Measurements from ENCODE around the gene HDAC4.

HDAC4 gene

DNA sequence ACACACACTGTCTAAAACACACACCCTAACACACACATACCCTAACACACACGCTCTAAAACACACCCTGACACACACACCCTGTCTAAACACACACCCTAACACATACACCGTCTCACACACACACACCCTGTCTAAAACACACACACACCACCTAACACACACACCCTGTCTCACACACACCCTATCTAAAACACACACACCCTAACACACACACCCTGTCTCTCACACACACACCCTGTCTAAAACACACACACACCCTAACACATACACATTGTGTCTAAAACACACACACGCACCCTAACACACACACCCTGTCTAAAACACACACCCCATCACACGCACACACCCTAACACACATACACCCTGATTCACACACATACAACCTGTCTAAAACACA is 54.1 kb downstream of the HDAC4 start:
- Histone ChIP-seq H3K79me2 (ENCODE audit: control insufficient read depth, insufficient read depth, low read length, poor library complexity) (no peaks in the 10 kb centered on the region), H2BK12ac (ENCODE audit: low read length) (no peak overlapping the region), H4K8ac (ENCODE audit: low read depth, low read length) (no peak overlapping the region), H3K9me3 (ENCODE audit: insufficient read depth, low read depth, low read length) (peaks cover 2% of the 10 kb centered on the region), H3K4me2 (ENCODE audit: low read length) (no peak overlapping the region), H2AFZ (ENCODE audit: insufficient read depth, low read length, poor library complexity) (no peak overlapping the region), H3K4me1 (ENCODE audit: control insufficient read depth in 1 of 2, insufficient read depth in 2 of 2, low read length in 2 of 2) (no peaks in the 10 kb centered on the region), H3K18ac (ENCODE audit: low read length) (no peak overlapping the region), H2BK5ac (ENCODE audit: low read depth, low read length, poor library complexity) (no peak overlapping the region), H3K79me1 (ENCODE audit: low read length) (no peaks in the 10 kb centered on the region), H3K23ac (ENCODE audit: low read length) (no peak overlapping the region), H3K4ac (ENCODE audit: low read depth, low read length) (no peak overlapping the region), H2AK5ac (ENCODE audit: low read length) (no peak overlapping the region), H4K12ac (ENCODE audit: low read depth, low read length) (no peak overlapping the region), H3K36me3 (ENCODE audit: control insufficient read depth in 1 of 2, insufficient read depth in 2 of 2, low read length in 2 of 2) (no peaks in the 10 kb centered on the region), H3K27ac (ENCODE audit: low read depth, low read length) (no peak overlapping the region), H3K14ac (ENCODE audit: low read length) (no peak overlapping the region), H2BK120ac (ENCODE audit: insufficient read depth, low read length, poor library complexity) (no peak overlapping the region), H3K4me3 (ENCODE audit: low read depth, low read length) (peak overlapping the region; percentile 0), H4K91ac (ENCODE audit: low read depth, low read length) (no peak overlapping the region), H3K9ac (ENCODE audit: low read length) (no peak overlapping the region), H3K27me3 (ENCODE audit: insufficient read depth, low read length) (no peaks in the 10 kb centered on the region)
- 100% methylated on average over 4 of the region's 4 CpGs for WGBS (ENCODE audit: extremely low coverage, insufficient coverage, insufficient read length)
- no peak for DNase-seq

DNA sequence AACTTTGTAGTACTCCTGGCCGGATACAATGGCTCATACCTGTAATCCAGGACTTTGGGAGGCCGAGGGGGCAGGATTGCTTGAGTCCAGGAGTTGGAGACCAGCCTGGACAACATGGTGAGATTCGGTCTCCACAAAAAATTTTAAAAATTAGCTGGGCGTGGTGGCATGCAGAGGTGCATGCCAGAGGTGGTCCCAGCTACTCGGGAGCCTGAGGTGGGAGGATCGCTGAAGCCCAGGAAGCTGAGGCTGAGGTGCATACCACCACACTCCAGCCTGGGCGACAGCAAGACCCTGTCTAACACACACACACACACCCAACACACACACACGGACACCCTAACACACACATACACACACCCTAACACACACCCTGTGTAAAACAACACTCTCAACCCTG is 55.6 kb downstream of the HDAC4 start:
- Histone ChIP-seq H3K4ac (ENCODE audit: low read depth, low read length) (no peak overlapping the region), H4K91ac (ENCODE audit: low read depth, low read length) (no peak overlapping the region), H2AK5ac (ENCODE audit: low read length) (no peak overlapping the region), H4K12ac (ENCODE audit: low read depth, low read length) (no peak overlapping the region), H2BK5ac (ENCODE audit: low read depth, low read length, poor library complexity) (no peak overlapping the region), H3K14ac (ENCODE audit: low read length) (no peak overlapping the region), H3K4me2 (ENCODE audit: low read length) (no peak overlapping the region), H3K9me3 (ENCODE audit: insufficient read depth, low read depth, low read length) (peaks cover 2% of the 10 kb centered on the region), H2BK120ac (ENCODE audit: insufficient read depth, low read length, poor library complexity) (no peak overlapping the region), H3K79me1 (ENCODE audit: low read length) (no peaks in the 10 kb centered on the region), H2BK12ac (ENCODE audit: low read length) (no peak overlapping the region), H3K18ac (ENCODE audit: low read length) (no peak overlapping the region), H3K4me1 (ENCODE audit: control insufficient read depth in 1 of 2, insufficient read depth in 2 of 2, low read length in 2 of 2) (no peaks in the 10 kb centered on the region), H4K8ac (ENCODE audit: low read depth, low read length) (no peak overlapping the region), H3K27ac (ENCODE audit: low read depth, low read length) (no peak overlapping the region), H3K27me3 (ENCODE audit: insufficient read depth, low read length) (no peaks in the 10 kb centered on the region), H3K4me3 (ENCODE audit: low read depth, low read length) (no peak overlapping the region), H3K9ac (ENCODE audit: low read length) (no peak overlapping the region), H3K79me2 (ENCODE audit: control insufficient read depth, insufficient read depth, low read length, poor library complexity) (no peaks in the 10 kb centered on the region), H3K23ac (ENCODE audit: low read length) (no peak overlapping the region), H2AFZ (ENCODE audit: insufficient read depth, low read length, poor library complexity) (no peak overlapping the region), H3K36me3 (ENCODE audit: control insufficient read depth in 1 of 2, insufficient read depth in 2 of 2, low read length in 2 of 2) (no peaks in the 10 kb centered on the region)
- no CpG with 5 or more reads among the region's 8 CpGs for WGBS (ENCODE audit: extremely low coverage, insufficient coverage, insufficient read length)
- no peak for DNase-seq

DNA sequence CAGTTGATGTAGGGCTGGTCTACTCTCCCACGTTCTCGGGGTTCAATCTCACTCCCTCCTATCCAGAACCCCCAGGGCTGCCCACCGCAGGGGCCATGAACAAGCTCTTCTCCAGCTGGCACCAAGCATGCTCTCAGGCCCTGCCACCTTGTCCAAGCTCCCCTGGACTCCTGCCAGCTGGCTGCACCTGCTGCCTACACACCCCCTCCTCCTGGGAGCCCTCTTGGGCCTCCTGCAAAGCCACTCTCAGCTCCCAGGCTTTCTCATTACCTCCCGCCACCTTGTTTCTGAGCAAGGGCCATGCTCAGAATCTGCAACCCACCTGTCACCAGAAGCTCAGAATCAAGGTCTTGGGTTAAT is 56.0 kb downstream of the HDAC4 start:
- Histone ChIP-seq H3K4me2 (ENCODE audit: low read length) (no peak overlapping the region), H3K27me3 (ENCODE audit: insufficient read depth, low read length) (no peaks in the 10 kb centered on the region), H2BK12ac (ENCODE audit: low read length) (no peak overlapping the region), H3K36me3 (ENCODE audit: control insufficient read depth in 1 of 2, insufficient read depth in 2 of 2, low read length in 2 of 2) (no peaks in the 10 kb centered on the region), H3K18ac (ENCODE audit: low read length) (no peak overlapping the region), H2AFZ (ENCODE audit: insufficient read depth, low read length, poor library complexity) (no peak overlapping the region), H4K12ac (ENCODE audit: low read depth, low read length) (no peak overlapping the region), H3K9me3 (ENCODE audit: insufficient read depth, low read depth, low read length) (peaks cover 2% of the 10 kb centered on the region), H3K79me1 (ENCODE audit: low read length) (no peaks in the 10 kb centered on the region), H3K27ac (ENCODE audit: low read depth, low read length) (no peak overlapping the region), H3K9ac (ENCODE audit: low read length) (no peak overlapping the region), H3K14ac (ENCODE audit: low read length) (no peak overlapping the region), H2BK120ac (ENCODE audit: insufficient read depth, low read length, poor library complexity) (no peak overlapping the region), H3K23ac (ENCODE audit: low read length) (no peak overlapping the region), H3K4ac (ENCODE audit: low read depth, low read length) (no peak overlapping the region), H2AK5ac (ENCODE audit: low read length) (no peak overlapping the region), H4K91ac (ENCODE audit: low read depth, low read length) (no peak overlapping the region), H3K79me2 (ENCODE audit: control insufficient read depth, insufficient read depth, low read length, poor library complexity) (no peaks in the 10 kb centered on the region), H3K4me3 (ENCODE audit: low read depth, low read length) (no peak overlapping the region), H2BK5ac (ENCODE audit: low read depth, low read length, poor library complexity) (no peak overlapping the region), H3K4me1 (ENCODE audit: control insufficient read depth in 1 of 2, insufficient read depth in 2 of 2, low read length in 2 of 2) (no peaks in the 10 kb centered on the region), H4K8ac (ENCODE audit: low read depth, low read length) (no peak overlapping the region)
- no peak for DNase-seq
- no CpG with 5 or more reads among the region's 4 CpGs for WGBS (ENCODE audit: extremely low coverage, insufficient coverage, insufficient read length)

DNA sequence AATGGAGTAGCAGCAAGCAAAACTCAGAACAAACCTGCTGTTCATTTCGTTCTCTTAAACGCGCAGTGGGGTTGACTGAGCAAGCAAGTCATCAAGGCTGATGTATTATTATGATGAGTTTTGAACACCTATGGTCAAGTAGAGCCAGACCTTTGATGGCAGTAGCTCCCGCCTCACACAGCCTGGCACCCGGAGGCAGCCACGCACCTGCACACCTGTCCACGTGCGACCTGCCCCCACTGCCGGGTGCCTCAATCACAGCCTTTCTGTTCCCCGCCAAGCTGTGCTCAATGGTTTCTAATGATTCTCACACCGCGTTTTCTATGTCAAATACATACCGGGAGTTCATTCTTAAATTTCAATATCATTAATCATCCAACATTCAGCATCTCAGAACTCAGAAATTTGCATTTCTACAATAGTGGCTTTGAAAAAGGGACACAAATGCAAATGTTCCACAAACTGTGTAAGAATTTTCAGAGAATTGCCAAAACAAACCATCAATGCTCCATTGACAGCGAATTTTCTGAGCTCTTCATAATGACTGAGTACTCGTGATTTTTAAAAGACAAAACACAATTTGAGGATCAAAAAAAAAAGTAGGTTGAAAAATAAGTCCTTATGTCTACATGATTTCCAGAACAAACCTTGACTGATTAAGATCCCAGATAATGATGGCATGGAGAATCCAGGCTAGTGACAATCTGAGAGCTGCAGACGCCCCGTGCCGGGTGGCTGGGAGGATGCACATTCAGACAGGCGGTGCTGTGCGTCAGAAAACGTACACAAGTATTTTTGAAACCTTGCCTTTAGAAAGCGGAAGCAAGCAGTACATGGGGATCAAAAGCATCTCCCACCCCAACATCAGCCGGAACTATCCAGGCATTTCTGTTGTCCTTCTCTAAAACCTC is 56.6 kb downstream of the HDAC4 start:
- no peak overlapping the region for H3K18ac ChIP-seq (ENCODE audit: low read length)
- H2BK5ac ChIP-seq (ENCODE audit: low read depth, low read length, poor library complexity) = no peak overlapping the region
- H3K4me2 ChIP-seq (ENCODE audit: low read length) = no peak overlapping the region
- H3K4ac ChIP-seq (ENCODE audit: low read depth, low read length) = no peak overlapping the region
- no CpG with 5 or more reads among the region's 23 CpGs for WGBS (ENCODE audit: extremely low coverage, insufficient coverage, insufficient read length)
- no peaks in the 10 kb centered on the region for H3K79me1 ChIP-seq (ENCODE audit: low read length)
- no peak overlapping the region for H4K8ac ChIP-seq (ENCODE audit: low read depth, low read length)
- H3K27ac ChIP-seq (ENCODE audit: low read depth, low read length) = no peak overlapping the region
- H3K27me3 ChIP-seq (ENCODE audit: insufficient read depth, low read length) = no peaks in the 10 kb centered on the region
- DNase-seq = no peak
- H3K23ac ChIP-seq (ENCODE audit: low read length) = no peak overlapping the region
- no peak overlapping the region for H3K4me3 ChIP-seq (ENCODE audit: low read depth, low read length)
- no peaks in the 10 kb centered on the region for H3K79me2 ChIP-seq (ENCODE audit: control insufficient read depth, insufficient read depth, low read length, poor library complexity)
- H2BK120ac ChIP-seq (ENCODE audit: insufficient read depth, low read length, poor library complexity) = no peak overlapping the region
- no peak overlapping the region for H3K14ac ChIP-seq (ENCODE audit: low read length)
- H2BK12ac ChIP-seq (ENCODE audit: low read length) = no peak overlapping the region
- no peak overlapping the region for H4K91ac ChIP-seq (ENCODE audit: low read depth, low read length)
- peaks cover under 1% of the 10 kb centered on the region for H3K9me3 ChIP-seq (ENCODE audit: insufficient read depth, low read depth, low read length)
- no peaks in the 10 kb centered on the region for H3K36me3 ChIP-seq (ENCODE audit: control insufficient read depth in 1 of 2, insufficient read depth in 2 of 2, low read length in 2 of 2)
- H2AFZ ChIP-seq (ENCODE audit: insufficient read depth, low read length, poor library complexity) = no peak overlapping the region
- no peak overlapping the region for H3K9ac ChIP-seq (ENCODE audit: low read length)
- H2AK5ac ChIP-seq (ENCODE audit: low read length) = no peak overlapping the region
- no peak overlapping the region for H4K12ac ChIP-seq (ENCODE audit: low read depth, low read length)
- H3K4me1 ChIP-seq (ENCODE audit: control insufficient read depth in 1 of 2, insufficient read depth in 2 of 2, low read length in 2 of 2) = no peaks in the 10 kb centered on the region
